Bronchial epithelial cell (primary cell): ENCODE measurements around the gene TENM4. TPM values are rescaled to one million over a fixed set of nuclear protein-coding genes. Genes with fewer than 3 reads are reported as not detected.

Experiments used
- DNase-seq: peaks from one replicate; pipeline ENCODE4 v3.0.0-alpha.2; 2010; ENCODE audit warnings: low read depth
- FAIRE-seq: peaks from 2 replicates; lab custom pipeline; 2011; peaks lifted over from hg19 to GRCh38; lab: Jason Lieb, UNC
- H3K27me3 ChIP-seq: 2 replicates; pipeline ENCODE4 v1.5.1; 2011; ENCODE audit warnings: low read length; ENCODE audit not compliant: control insufficient read depth, insufficient read depth
- H3K36me3 ChIP-seq: 2 replicates; pipeline ENCODE4 v1.5.1; 2011; ENCODE audit warnings: low read length; ENCODE audit not compliant: control insufficient read depth, insufficient read depth
- H3K4me3 ChIP-seq: 2 replicates; pipeline ENCODE4 v1.5.1; 2011; ENCODE audit warnings: mild to moderate bottlenecking, low read depth, low read length, control low read depth
- CTCF ChIP-seq: IDR thresholded peaks from 2 replicates; pipeline ENCODE4 v1.5.1; 2011; ENCODE audit warnings: mild to moderate bottlenecking, moderate library complexity, low read length, control low read depth, inconsistent platforms; ENCODE audit not compliant: insufficient read depth, severe bottlenecking
- total RNA-seq: library from RNA; depleted of rRNA; stranded (reverse); fragments of >200 nt; gene quantifications from 2 replicates; pipeline ENCODE4 v1.2.1, GENCODE V29; 2014

Gene TENM4
- total RNA-seq, 1 donor from 2014 or later = 6.1 TPM

DNA sequence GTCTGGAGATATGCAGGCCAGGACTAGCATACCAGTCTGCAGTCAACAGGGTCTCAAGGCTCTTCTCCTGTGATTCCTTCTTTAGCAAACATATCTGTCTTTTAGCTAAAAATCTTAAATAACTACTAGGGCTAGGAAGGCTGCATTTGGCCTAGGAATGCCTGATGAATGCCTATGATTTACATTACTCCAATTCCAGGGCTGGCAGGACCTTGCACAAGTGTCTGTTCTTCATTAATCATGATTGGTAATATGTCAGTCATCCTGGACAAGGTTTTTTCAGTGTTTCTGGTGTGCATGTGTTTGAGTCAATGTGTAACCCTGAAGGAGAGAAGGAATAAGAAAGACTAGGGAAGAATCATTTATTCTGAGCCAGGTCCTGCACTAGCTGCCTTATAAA lies 585.7 kb downstream of the TENM4 start:
- H3K27me3 ChIP-seq = no peaks in the 10 kb centered on the region
- TF ChIP-seq CTCF = no peak
- H3K4me3 ChIP-seq = no peak overlapping the region
- DNase-seq (no peak), FAIRE-seq (no peak)
- no peaks in the 10 kb centered on the region for H3K36me3 ChIP-seq

GRCh38 chr11:78853521-78853920 lies 587.3 kb downstream of the TENM4 start:
- H3K4me3 ChIP-seq = no peak overlapping the region
- FAIRE-seq (peak; percentile 47), DNase-seq (no peak)
- no peaks in the 10 kb centered on the region for H3K36me3 ChIP-seq
- H3K27me3 ChIP-seq = no peaks in the 10 kb centered on the region
- no peak for TF ChIP-seq CTCF

DNA sequence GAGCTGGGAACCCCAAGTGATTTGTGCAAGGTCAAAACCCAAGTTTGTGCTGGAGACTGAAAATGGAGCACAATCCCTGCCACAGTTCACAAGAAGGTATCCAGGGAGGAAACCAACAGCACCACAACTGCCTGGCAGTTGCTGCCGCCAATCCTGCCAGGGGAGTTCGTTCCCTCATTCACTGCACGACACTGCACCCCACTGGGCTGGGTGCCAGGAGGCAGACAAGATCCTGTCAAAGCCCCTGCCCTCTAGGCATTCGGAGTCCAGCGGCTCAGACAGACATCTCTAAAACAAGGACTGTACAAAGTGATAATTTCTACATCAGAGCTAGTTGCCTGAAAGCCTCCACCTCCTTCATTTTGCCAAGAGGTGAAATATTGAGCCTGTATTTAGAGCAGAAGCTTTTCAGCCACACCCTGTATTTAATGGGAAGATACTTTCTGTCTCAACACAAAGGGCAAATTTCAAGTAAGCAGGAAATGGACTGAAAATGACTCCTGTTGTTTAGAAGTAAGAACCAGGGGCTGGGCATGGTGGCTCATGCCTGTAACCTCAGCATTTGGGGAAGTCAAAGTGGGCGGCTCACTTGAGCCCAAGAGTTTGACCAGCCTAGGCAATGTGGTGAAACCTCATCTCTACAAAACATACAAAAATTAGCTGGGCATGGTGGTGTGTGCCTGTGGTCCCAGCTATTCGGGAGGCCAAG lies 588.8 kb downstream of the TENM4 start:
- no peaks in the 10 kb centered on the region for H3K36me3 ChIP-seq
- H3K27me3 ChIP-seq = no peaks in the 10 kb centered on the region
- FAIRE-seq (peak; percentile 7), DNase-seq (no peak)
- no peak overlapping the region for H3K4me3 ChIP-seq
- TF ChIP-seq CTCF = no peak

DNA sequence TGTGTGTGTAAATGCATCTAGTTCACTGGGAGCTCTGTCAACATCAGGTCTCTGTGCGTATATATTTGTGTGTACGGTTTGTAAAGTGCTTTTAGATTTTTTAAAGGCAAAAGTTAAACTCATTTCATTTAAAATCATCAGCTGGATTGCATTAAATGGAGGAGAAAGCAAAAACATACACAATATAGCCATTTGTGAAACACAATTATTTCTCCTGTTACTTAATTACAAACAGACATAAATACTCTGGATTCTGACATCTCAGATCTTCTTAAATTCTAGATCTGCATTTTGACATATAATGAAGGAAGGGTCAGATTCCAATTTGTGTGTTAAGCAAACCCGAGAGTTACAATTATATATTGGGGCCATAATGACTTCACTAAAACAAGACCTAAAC lies 590.8 kb downstream of the TENM4 start:
- DNase-seq = no peak
- FAIRE-seq = no peak

DNA sequence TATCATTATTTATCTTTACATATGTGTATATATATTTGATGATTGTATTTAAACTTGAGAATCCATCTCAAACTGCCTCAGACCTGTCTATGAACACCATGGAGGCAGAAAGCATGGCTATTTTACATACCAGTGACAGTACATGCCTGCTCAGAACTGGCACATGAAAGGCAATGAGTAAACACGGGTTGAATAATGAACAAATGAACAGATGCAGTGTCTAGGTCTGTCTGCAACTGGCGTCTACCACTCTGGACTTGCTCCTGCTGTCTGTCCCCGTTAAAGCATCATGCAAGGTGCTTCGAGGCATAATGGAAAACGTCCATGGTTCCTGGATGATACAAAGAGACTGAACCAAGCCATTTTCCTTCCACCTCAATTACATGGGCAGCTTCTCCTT lies 594.6 kb downstream of the TENM4 start:
- DNase-seq = no peak
- no peaks in the 10 kb centered on the region for H3K36me3 ChIP-seq
- no peak for TF ChIP-seq CTCF
- FAIRE-seq = no peak
- no peak overlapping the region for H3K4me3 ChIP-seq
- no peaks in the 10 kb centered on the region for H3K27me3 ChIP-seq

More for the DNA sequence above, 590.8 kb downstream of the TENM4 start:
- Histone ChIP-seq H3K36me3 (no peaks in the 10 kb centered on the region), H3K27me3 (no peaks in the 10 kb centered on the region), H3K4me3 (no peak overlapping the region)
- TF ChIP-seq CTCF = no peak

- no peaks in the 10 kb centered on the region for H3K27me3 ChIP-seq
- H3K36me3 ChIP-seq = no peaks in the 10 kb centered on the region
- no peak for TF ChIP-seq CTCF
- FAIRE-seq = no peak
- no peak for DNase-seq
- no peak overlapping the region for H3K4me3 ChIP-seq
Observed at GRCh38 chr11:78845496-78845895, 595.3 kb downstream of the TENM4 start.
